Right cardiac atrium (tissue), 5 donors: ENCODE data around the gene SERINC5. TPM values are rescaled to one million over a fixed set of nuclear protein-coding genes. Genes with fewer than 3 reads are reported as not detected.
A peak's percentile ranks its signal among the peaks of the same experiment; 100 is the strongest.

Experiments
- ATAC-seq, 2 donors: fragments of 200-7000 bp; cut with Tn5 transposase; one replicate each; pipeline versions ENCODE4 v1.8.0 to v1.9.1; 2020; ENCODE audit warnings: moderate library complexity in 2 of 2, mild to moderate bottlenecking in 1 of 2
- DNase-seq, 3 donors: peaks; one replicate each; pipeline ENCODE4 v3.0.0-alpha.2; 2020
- H3K27ac ChIP-seq: one replicate; pipeline ENCODE4 v1.5.1; 2013; ENCODE audit warnings: mild to moderate bottlenecking, low read length, control low read depth, moderate library complexity
- H3K27me3 ChIP-seq: one replicate; pipeline ENCODE4 v1.6.1; 2013; ENCODE audit not compliant: control insufficient read depth, insufficient read depth
- H3K4me1 ChIP-seq: one replicate; pipeline ENCODE4 v1.6.1; 2013; ENCODE audit warnings: low read length; ENCODE audit not compliant: control insufficient read depth, insufficient read depth
- H3K4me3 ChIP-seq: one replicate; pipeline ENCODE4 v1.5.1; 2013; ENCODE audit warnings: low read length, control low read depth
- H3K9me3 ChIP-seq: one replicate; pipeline ENCODE4 v1.6.1; 2013; ENCODE audit warnings: low read length; ENCODE audit not compliant: control insufficient read depth
- WGBS: extraction: QIAGEN DNeasy Blood & Tissue Kit; methylation state at CpG from one replicate; pipeline ENCODE4 v1.1.7; 2013; 5-methylcytosine and 5-hydroxymethylcytosine counted together
- intact Hi-C, 4 donors: fragments of 100-400 bp; cut with DNase I; formaldehyde crosslinking; loops; one replicate each; pipeline versions ENCODE4 v1.11.0 to v1.14.0; 2022 to 2023
- polyA plus RNA-seq: library from polyadenylated mRNA; stranded (reverse); fragments of 200-250 nt; gene quantifications from one replicate; pipeline ENCODE4 v1.2.3, GENCODE V29; 2013
- total RNA-seq, 4 donors: library from RNA; stranded (reverse); fragmentation: NEBNext Ultra II Directional; extraction: Animal tissue kit (Norgen Biotek cat#: 25700); gene quantifications; one replicate each; pipeline ENCODE4 v1.2.1, GENCODE V29; 2021
- donor health status: healthy with polysubstance abuse.
- donor health status: DM: no; HTN: yes; CAD: no.
- donor health status: DM: no; HTN: no; CAD: no.
- donor health status: DM: no; HTN: yes; CAD: no; lungs with severe emphysema.
- donor health status: DM: yes; HTN: yes; CAD: no.

SERINC5 gene
- total and polyA plus RNA-seq, 5 donors, result 3.5 to 13.4 (median 11.6) TPM

DNA sequence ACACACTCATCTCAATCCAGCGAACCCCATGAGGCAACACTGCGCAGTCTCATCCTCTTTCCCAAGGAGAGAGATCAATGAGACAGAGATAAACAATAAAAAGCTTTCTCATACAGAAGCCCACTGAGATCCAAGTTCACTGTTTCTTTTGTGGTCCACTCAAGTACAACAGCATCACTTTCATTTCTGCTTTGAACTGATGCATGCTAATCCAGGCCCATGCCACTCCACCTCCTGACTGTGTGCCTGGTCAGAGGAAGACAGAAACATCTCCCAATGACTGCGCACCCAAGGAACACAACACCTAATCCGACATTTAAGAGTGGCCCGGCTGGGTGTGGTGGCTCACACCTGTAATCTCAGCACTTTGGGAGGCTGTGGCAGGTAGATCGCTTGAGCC is 104.0 kb downstream of the SERINC5 start:
- intact Hi-C loops, result no loop called here
- H3K27ac ChIP-seq, result no peak overlapping the region
- DNase-seq (no peak), ATAC-seq (no peak)
- no peaks in the 10 kb centered on the region for H3K27me3 ChIP-seq
- peaks cover 2% of the 10 kb centered on the region for H3K4me1 ChIP-seq
- WGBS, result 98% methylated on average over 6 of the region's 6 CpGs
- H3K4me3 ChIP-seq, result no peak overlapping the region
- no peaks in the 10 kb centered on the region for H3K9me3 ChIP-seq

DNA sequence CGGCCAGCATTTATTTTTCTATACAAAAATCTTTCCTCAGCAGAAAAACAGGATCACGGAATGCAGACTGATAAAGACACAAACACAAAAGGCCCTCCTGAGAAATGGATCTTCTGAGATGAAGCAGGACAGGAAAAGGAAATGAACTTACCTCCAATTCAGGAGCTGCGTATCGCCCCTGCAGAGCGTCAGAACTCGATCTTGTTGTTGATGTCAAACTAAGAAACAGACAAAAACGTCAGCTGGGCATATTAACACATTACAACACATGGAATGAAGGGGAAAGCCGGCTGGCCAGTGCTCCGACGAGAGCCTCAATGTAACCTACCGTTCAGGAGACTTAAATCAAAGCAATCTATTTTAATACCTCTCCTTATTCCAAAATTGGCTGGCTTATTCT is 105.1 kb downstream of the SERINC5 start:
- H3K4me3 ChIP-seq, result no peak overlapping the region
- 76% methylated on average over 11 of the region's 11 CpGs for WGBS
- intact Hi-C loops, result no loop called here
- H3K4me1 ChIP-seq, result peaks cover 2% of the 10 kb centered on the region
- no peaks in the 10 kb centered on the region for H3K27me3 ChIP-seq
- H3K27ac ChIP-seq, result no peak overlapping the region
- DNase-seq, result no peak
- no peaks in the 10 kb centered on the region for H3K9me3 ChIP-seq
- no peak for ATAC-seq

DNA sequence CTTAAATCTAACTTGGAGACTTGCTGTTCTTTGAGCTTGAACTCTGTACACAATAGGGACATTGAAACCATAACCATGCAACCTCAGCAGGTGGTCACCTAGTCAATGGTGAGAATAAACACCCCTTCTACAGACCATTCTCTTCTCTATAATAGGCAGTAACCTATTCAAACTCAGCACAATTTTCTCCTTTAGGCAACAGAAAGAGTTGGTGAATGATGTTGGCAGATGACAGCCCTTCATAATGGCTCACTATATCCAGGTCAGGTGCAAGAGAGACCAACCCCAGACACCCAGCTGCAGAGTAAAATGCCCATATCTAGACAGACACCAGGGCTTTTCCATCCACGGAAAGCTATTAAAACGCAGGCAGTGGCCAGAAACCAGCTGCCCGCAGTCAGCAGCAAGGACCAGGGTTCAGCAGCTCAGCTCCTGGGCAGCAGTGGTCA is 106.7 kb downstream of the SERINC5 start:
- Histone ChIP-seq H3K27ac (no peak overlapping the region), H3K27me3 (no peaks in the 10 kb centered on the region), H3K4me3 (no peak overlapping the region), H3K9me3 (no peaks in the 10 kb centered on the region), H3K4me1 (peaks cover 2% of the 10 kb centered on the region)
- intact Hi-C loops, result no loop called here
- WGBS, result 86% methylated on average over 3 of the region's 3 CpGs
- ATAC-seq (no peak), DNase-seq (no peak)

DNA sequence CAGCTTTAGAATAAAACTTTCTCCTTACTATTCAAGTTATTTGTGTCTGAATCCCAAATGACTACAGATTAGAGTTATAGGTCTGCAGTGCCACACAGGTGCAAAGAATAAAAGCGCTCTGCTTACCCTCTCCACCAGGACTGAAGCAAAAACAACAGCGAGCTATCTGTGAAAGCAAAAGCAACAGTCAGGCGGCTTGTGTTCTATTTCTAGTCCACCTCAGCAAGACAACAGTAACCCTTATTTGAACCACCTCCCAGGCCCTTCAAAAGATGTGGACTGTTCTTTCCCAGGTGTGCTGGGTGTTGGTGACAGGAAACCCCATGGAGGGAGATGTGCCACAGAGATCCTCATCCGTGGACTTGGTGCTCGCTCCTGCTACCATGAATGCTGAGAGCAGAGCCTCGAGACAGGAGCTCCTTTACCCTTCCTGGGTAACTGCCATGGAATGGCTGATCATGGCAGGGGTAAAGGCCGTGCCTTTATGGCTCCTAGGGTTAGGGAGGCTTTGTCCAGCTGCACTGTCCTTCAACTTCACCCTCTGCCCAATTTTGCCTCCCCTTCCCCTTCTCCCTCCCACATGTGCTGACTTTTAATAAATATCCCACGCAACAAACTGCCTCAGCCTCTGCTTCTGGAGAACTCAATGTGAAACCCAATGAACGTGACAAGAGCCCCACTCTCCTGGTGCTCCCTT is 108.6 kb downstream of the SERINC5 start:
- ATAC-seq (no peak), DNase-seq (no peak)
- Histone ChIP-seq H3K27ac (peak overlapping the region; percentile 15), H3K9me3 (no peaks in the 10 kb centered on the region), H3K4me3 (no peak overlapping the region), H3K27me3 (no peaks in the 10 kb centered on the region), H3K4me1 (peaks cover 4% of the 10 kb centered on the region)
- intact Hi-C loops, result no loop called here
- 88% methylated on average over 9 of the region's 9 CpGs for WGBS

DNA sequence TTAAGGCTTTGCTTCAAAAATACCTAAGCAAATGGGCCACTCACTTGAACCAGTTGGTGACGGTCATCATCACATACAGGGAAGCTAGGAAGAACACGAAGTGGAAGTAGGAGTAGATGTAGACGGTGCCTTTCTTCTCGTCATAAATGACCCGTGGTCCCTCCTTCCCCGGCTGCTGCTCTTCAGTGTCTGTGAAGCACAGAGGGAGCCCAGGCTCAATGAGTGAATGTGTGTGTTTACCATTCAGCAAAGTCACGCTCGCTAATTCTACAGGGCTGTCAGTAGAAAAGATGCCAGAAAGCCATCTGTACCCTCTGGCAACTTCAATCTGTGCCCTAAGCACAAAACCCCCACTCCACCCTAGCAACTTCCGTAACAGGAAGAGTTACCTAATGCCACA is 109.8 kb downstream of the SERINC5 start:
- no peak for DNase-seq
- 90% methylated on average over 9 of the region's 9 CpGs for WGBS
- Histone ChIP-seq H3K27me3 (no peaks in the 10 kb centered on the region), H3K27ac (no peak overlapping the region), H3K4me1 (peaks cover 7% of the 10 kb centered on the region), H3K4me3 (no peak overlapping the region), H3K9me3 (no peaks in the 10 kb centered on the region)
- ATAC-seq, result no peak
- intact Hi-C loops, result no loop called here

DNA sequence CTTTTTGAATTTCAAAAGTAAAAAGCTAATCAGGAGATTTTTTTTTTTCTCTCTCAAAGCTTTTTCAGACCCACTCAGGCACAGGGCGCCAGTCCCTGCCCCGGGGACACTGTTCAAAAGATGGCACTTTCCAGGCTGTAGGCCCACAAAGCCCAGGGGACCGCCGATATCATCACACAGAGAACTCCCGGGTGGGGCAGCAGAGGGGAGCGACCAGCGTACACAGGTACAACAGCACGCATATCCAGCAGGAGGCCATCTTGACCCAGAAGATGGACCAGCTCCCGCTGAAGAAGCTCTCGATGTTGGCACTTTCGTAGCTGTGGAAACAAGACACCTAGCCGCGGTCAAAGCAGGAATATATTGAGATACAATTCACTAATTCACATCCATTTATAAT is 112.4 kb downstream of the SERINC5 start:
- no peak overlapping the region for H3K27ac ChIP-seq
- peaks cover 8% of the 10 kb centered on the region for H3K4me1 ChIP-seq
- intact Hi-C loops, result no loop called here
- H3K4me3 ChIP-seq, result no peak overlapping the region
- ATAC-seq, result no peak
- no peaks in the 10 kb centered on the region for H3K9me3 ChIP-seq
- H3K27me3 ChIP-seq, result no peaks in the 10 kb centered on the region
- 94% methylated on average over 13 of the region's 13 CpGs for WGBS
- DNase-seq, result no peak

DNA sequence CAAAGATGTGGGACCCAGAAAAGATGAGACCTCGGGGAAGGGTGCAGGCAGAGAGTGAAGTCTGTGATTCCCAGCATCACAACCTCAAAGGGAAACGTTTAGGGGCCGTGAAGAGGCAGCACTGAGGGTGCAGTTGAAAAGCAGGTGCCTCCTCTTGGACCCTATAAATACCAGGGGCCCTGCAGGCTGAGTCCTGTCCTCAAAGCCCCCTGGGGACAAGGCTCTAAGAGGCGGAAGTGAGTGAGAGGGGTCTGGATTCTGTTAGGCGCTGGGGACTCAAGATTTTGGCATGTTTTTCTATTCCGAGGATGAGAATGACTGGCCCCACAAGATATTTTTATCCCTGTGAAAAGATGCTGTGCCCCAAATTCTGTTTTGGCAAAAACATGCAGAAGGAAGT is 112.9 kb downstream of the SERINC5 start:
- Histone ChIP-seq H3K9me3 (no peaks in the 10 kb centered on the region), H3K27ac (no peak overlapping the region), H3K4me1 (peaks cover 8% of the 10 kb centered on the region), H3K4me3 (no peak overlapping the region), H3K27me3 (no peaks in the 10 kb centered on the region)
- no peak for DNase-seq
- ATAC-seq, result no peak
- intact Hi-C loops, result no loop called here
- WGBS, result 82% methylated on average over 6 of the region's 6 CpGs

DNA sequence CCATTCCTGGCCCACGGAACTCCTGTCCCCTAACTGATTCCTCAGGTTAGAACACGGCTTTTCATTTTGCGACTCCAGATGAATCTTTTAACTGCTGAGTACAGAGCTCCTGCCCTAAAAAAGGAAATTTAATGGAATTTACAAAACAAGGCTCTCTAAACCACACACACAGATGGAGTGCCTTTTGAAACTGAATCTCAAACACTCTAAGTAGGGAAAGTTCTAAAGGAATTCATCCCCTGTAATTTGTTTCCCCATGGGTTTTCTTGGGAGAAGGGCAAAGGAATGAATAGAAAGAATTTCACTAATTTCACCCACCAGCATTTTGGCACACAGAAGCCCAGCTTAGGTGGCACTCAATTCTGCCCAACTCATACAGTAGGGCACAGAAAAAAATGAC is 114.2 kb downstream of the SERINC5 start:
- ATAC-seq (no peak), DNase-seq (no peak)
- peak overlapping the region; percentile 82 for H3K27ac ChIP-seq
- WGBS, result 48% methylated on average over 3 of the region's 3 CpGs
- H3K27me3 ChIP-seq, result no peaks in the 10 kb centered on the region
- no peak overlapping the region for H3K4me3 ChIP-seq
- intact Hi-C loops, result no loop called here
- no peaks in the 10 kb centered on the region for H3K9me3 ChIP-seq
- peaks cover 5% of the 10 kb centered on the region for H3K4me1 ChIP-seq

DNA sequence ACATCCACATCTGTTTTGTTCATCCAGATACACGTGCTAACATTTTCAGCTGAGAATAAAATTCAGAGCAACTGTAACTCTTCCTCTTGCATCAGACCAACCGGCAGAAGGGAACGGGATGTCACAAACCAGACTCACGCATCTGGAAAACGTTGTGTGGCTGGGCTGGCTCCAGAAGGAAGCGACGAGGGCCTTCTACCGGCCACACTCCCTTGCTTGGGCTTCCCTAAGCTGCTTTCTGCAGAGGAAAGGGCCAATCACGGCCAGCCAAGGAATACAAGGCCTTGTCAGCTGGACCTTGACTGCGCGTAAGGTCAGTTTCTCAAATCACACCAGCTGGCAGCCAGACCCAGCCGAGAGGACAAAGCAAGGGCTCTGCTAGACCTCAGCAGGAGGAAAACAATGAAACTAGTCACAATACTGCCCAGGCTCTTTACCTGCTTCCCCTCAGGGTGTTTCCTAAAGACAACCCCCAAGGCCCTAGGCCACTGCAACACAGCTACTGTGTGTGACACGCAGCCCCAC is 114.6 kb downstream of the SERINC5 start:
- Histone ChIP-seq H3K4me1 (peaks cover 5% of the 10 kb centered on the region), H3K9me3 (no peaks in the 10 kb centered on the region), H3K27me3 (no peaks in the 10 kb centered on the region), H3K27ac (peak overlapping the region; percentile 82), H3K4me3 (no peak overlapping the region)
- intact Hi-C loops, result no loop called here
- DNase-seq (peak; percentile 89 to 94 (median 92)), ATAC-seq (peak; percentile 98 to 99)
- 15% methylated on average over 13 of the region's 13 CpGs for WGBS

DNA sequence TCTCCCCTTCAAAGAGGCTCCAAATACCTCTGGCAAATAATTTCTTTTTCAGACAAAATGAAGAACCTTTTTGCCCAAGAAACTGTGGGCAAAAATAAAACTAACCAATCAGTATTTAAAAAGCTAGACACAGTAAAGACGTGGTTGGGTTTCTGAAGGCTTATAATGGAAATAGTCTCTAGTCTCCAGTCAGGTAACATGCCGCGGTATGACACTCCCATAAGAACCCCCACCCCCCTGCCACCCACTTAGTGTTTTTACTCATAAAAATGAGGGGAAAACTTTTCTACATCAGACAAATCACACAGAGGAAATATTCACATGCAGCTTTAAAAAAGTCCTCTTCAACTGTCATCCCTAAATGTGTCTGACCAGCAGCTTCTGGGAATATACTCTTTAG is 115.4 kb downstream of the SERINC5 start:
- peaks cover 5% of the 10 kb centered on the region for H3K4me1 ChIP-seq
- no peak for DNase-seq

DNA sequence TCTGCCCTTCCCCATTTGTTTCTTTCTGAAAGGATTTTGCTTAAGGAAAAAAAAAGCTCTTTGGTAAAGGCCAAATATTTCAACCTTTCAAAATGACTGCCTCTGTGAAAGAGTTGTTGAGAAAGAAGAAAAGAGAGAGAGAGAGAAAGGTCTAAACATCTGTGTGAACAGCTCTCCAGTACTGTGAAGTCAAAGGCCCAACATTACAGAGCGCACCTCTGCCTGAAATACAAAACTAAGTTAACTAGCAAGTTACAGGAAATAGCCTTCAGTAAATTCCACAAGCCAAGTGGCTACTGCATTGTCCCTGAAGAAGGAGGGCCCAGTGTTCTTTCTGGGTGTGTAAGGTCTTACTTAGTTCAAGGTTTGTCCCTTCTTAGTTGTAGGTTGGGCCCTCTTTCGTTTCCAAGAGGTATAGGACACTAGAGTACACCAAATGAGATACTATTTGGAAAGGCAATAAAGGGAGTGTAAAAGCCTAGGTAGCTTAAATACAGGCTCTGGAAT is 116.3 kb downstream of the SERINC5 start:
- H3K4me1 ChIP-seq, result peaks cover 7% of the 10 kb centered on the region
- no peak for ATAC-seq

More for the DNA sequence above, 115.4 kb downstream of the SERINC5 start:
- no peaks in the 10 kb centered on the region for H3K9me3 ChIP-seq
- WGBS, result 89% methylated on average over 3 of the region's 3 CpGs
- intact Hi-C loops, result no loop called here
- H3K27me3 ChIP-seq, result no peaks in the 10 kb centered on the region
- H3K27ac ChIP-seq, result peak overlapping the region; percentile 46
- no peak overlapping the region for H3K4me3 ChIP-seq
- no peak for ATAC-seq

More for the DNA sequence above, 116.3 kb downstream of the SERINC5 start:
- Histone ChIP-seq H3K4me3 (no peak overlapping the region), H3K27me3 (no peaks in the 10 kb centered on the region), H3K9me3 (no peaks in the 10 kb centered on the region), H3K27ac (no peak overlapping the region)
- intact Hi-C loops, result no loop called here
- WGBS, result 95% methylated on average over 2 of the region's 2 CpGs
- DNase-seq, result no peak
